ENCODE measurements around the gene KLHL20.

DNA sequence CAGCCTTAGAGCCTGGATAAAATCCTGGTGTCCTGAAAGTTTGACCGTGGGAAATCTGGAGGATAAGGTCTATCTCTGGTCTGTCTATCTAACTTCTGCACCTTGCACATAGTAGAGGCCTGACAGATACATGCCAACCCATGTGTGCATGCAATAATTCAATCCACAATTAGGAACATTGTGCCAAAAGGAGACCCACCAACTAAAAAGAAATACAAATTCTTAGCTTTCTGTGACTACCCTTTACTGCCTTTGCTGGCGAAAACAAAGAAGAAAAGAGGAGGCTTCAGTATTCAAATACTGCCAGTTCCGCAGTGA, 381 bp upstream of the KLHL20 start:
- TF ChIP-seq POLR2A (IDR thresholded peaks at IDR 0.05), result no peak
- TF ChIP-seq, protein P1, sequence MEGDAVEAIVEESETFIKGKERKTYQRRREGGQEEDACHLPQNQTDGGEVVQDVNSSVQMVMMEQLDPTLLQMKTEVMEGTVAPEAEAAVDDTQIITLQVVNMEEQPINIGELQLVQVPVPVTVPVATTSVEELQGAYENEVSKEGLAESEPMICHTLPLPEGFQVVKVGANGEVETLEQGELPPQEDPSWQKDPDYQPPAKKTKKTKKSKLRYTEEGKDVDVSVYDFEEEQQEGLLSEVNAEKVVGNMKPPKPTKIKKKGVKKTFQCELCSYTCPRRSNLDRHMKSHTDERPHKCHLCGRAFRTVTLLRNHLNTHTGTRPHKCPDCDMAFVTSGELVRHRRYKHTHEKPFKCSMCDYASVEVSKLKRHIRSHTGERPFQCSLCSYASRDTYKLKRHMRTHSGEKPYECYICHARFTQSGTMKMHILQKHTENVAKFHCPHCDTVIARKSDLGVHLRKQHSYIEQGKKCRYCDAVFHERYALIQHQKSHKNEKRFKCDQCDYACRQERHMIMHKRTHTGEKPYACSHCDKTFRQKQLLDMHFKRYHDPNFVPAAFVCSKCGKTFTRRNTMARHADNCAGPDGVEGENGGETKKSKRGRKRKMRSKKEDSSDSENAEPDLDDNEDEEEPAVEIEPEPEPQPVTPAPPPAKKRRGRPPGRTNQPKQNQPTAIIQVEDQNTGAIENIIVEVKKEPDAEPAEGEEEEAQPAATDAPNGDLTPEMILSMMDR (IDR thresholded peaks at IDR 0.05), result no peak
